HAP-1 (cell line): Measurements from ENCODE around the gene SMIM15.
A peak's percentile ranks its signal among the peaks of the same experiment; 100 is the strongest.
"Not testable (repeated sequence)": the region's sequence is repeated elsewhere in the genome, so short reads cannot be mapped to it uniquely, and the experiment has no call there.

ENCODE experiments used
- DNase-seq, 2 experiments: peaks; one replicate each; pipeline ENCODE4 v3.0.0-alpha.2; 2016 to 2020; ENCODE audit warnings: low spot score in 2 of 2
- H3K27me3 ChIP-seq: fragments of 250-450 bp; sonication (Bioruptor Pico); 2 replicates; pipeline ENCODE4 v1.5.1; 2020; ENCODE audit warnings: low read depth, mild to moderate bottlenecking, moderate library complexity
- H3K36me3 ChIP-seq: fragments of 250-450 bp; sonication (Bioruptor Pico); replicated peaks from 2 replicates; pipeline ENCODE4 v1.5.1; 2020; ENCODE audit warnings: mild to moderate bottlenecking
- H3K4me1 ChIP-seq: fragments of 250-450 bp; sonication (Bioruptor Pico); 2 replicates; pipeline ENCODE4 v1.5.1; 2020; ENCODE audit warnings: mild to moderate bottlenecking
- H3K4me3 ChIP-seq: fragments of 250-450 bp; sonication (Bioruptor Pico); 2 replicates; pipeline ENCODE4 v1.5.1; 2020; ENCODE audit warnings: mild to moderate bottlenecking, moderate library complexity
- H3K9me3 ChIP-seq: fragments of 250-450 bp; sonication (Bioruptor Pico); 2 replicates; pipeline ENCODE4 v1.5.1; 2020; ENCODE audit warnings: mild to moderate bottlenecking, moderate library complexity
- in situ Hi-C: fragments of 300-500 bp; cut with MboI; formaldehyde crosslinking; loops from 3 replicates; pipeline ENCODE4 v1.14.3; 2020; ENCODE audit warnings: low sequenced_read_pairs, inconsistent platforms, mixed read lengths

SMIM15 gene

GRCh38 chr5:61162010-61162831, at the start of gene SMIM15:
SMIM15 (minus strand) TSS chr5:61162468; CDS start chr5:61160171, 2,297 bp downstream.
- H3K36me3 ChIP-seq, result no peaks in the 10 kb centered on the region
- no peaks in the 10 kb centered on the region for H3K9me3 ChIP-seq
- H3K4me3 ChIP-seq, result no peak within 1 kb of the TSS
- H3K4me1 ChIP-seq, result no peaks in the 10 kb centered on the region; the same call in 1 of the 2 replicates
- H3K27me3 ChIP-seq, result no peaks in the 10 kb centered on the region
- no peak for DNase-seq
- in situ Hi-C loops, result no loop called here

GRCh38 chr5:61207884-61208283, 45.6 kb upstream of the SMIM15 start:
- no peaks in the 10 kb centered on the region for H3K9me3 ChIP-seq
- in situ Hi-C loops, result no loop called here
- no peaks in the 10 kb centered on the region for H3K36me3 ChIP-seq
- H3K4me3 ChIP-seq, result no peak overlapping the region
- no peaks in the 10 kb centered on the region for H3K4me1 ChIP-seq
- 0 out of 2 replicates have a peak, but pooled peaks cover 2% of the 10 kb centered on the region for H3K27me3 ChIP-seq
- DNase-seq, result no peak

GRCh38 chr5:61205013-61205412, 42.7 kb upstream of the SMIM15 start:
- Histone ChIP-seq H3K27me3 (0 out of 2 replicates have a peak, but pooled peaks cover 2% of the 10 kb centered on the region), H3K9me3 (no peaks in the 10 kb centered on the region), H3K4me3 (no peak overlapping the region), H3K4me1 (no peaks in the 10 kb centered on the region), H3K36me3 (no peaks in the 10 kb centered on the region)
- DNase-seq, result no peak
- in situ Hi-C loops, result no loop called here

- Histone ChIP-seq H3K9me3 (no peaks in the 10 kb centered on the region), H3K4me1 (no peaks in the 10 kb centered on the region), H3K27me3 (no peaks in the 10 kb centered on the region), H3K4me3 (no peak overlapping the region), H3K36me3 (no peaks in the 10 kb centered on the region)
- in situ Hi-C loops, result no loop called here
- no peak for DNase-seq
Observed at GRCh38 chr5:61202213-61202612, 39.9 kb upstream of the SMIM15 start.

GRCh38 chr5:61200582-61201155, 38.4 kb upstream of the SMIM15 start:
- Histone ChIP-seq H3K4me1 (no peaks in the 10 kb centered on the region), H3K36me3 (no peaks in the 10 kb centered on the region), H3K9me3 (no peaks in the 10 kb centered on the region), H3K27me3 (no peaks in the 10 kb centered on the region), H3K4me3 (no peak overlapping the region)
- DNase-seq, result no peak
- in situ Hi-C loops, result no loop called here

GRCh38 chr5:61198606-61199005, 36.3 kb upstream of the SMIM15 start:
- in situ Hi-C loops, result no loop called here
- Histone ChIP-seq H3K36me3 (no peaks in the 10 kb centered on the region), H3K4me1 (no peaks in the 10 kb centered on the region), H3K4me3 (no peak overlapping the region), H3K9me3 (no peaks in the 10 kb centered on the region), H3K27me3 (no peaks in the 10 kb centered on the region)
- DNase-seq, result no peak

- H3K9me3 ChIP-seq, H3K4me3 ChIP-seq, in situ Hi-C loops, H3K36me3 ChIP-seq, H3K27me3 ChIP-seq: not testable (repeated sequence)
- DNase-seq, result peak in 1 of 2 experiments; percentile 33
- H3K4me1 ChIP-seq, result peaks cover 14% of the 10 kb centered on the region
Observed at GRCh38 chr5:61187826-61188225, 25.6 kb upstream of the SMIM15 start.

- in situ Hi-C loops, DNase-seq, H3K36me3 ChIP-seq, H3K4me3 ChIP-seq, H3K9me3 ChIP-seq, H3K27me3 ChIP-seq: not testable (repeated sequence)
- peaks cover 14% of the 10 kb centered on the region for H3K4me1 ChIP-seq
Observed at GRCh38 chr5:61187352-61187751, 25.1 kb upstream of the SMIM15 start.

GRCh38 chr5:61186634-61187033, 24.4 kb upstream of the SMIM15 start:
- Histone ChIP-seq H3K27me3 (no peaks in the 10 kb centered on the region), H3K4me1 (peaks cover 14% of the 10 kb centered on the region), H3K36me3 (no peaks in the 10 kb centered on the region), H3K4me3 (no peak overlapping the region), H3K9me3 (no peaks in the 10 kb centered on the region)
- in situ Hi-C loops, result no loop called here
- DNase-seq, result no peak

GRCh38 chr5:61184708-61185107, 22.4 kb upstream of the SMIM15 start:
- DNase-seq, result peak in 1 of 2 experiments; percentile 18
- in situ Hi-C loops, result no loop called here
- Histone ChIP-seq H3K4me1 (peaks cover 14% of the 10 kb centered on the region), H3K27me3 (no peaks in the 10 kb centered on the region), H3K9me3 (no peaks in the 10 kb centered on the region), H3K4me3 (no peak overlapping the region), H3K36me3 (no peaks in the 10 kb centered on the region)

GRCh38 chr5:61183538-61183937, 21.3 kb upstream of the SMIM15 start:
- Histone ChIP-seq H3K9me3 (no peaks in the 10 kb centered on the region), H3K4me3 (no peak overlapping the region), H3K27me3 (no peaks in the 10 kb centered on the region), H3K4me1 (peaks cover 14% of the 10 kb centered on the region), H3K36me3 (no peaks in the 10 kb centered on the region)
- in situ Hi-C loops, result no loop called here
- DNase-seq, result no peak

GRCh38 chr5:61182449-61182848, 20.2 kb upstream of the SMIM15 start:
- Histone ChIP-seq H3K36me3 (no peaks in the 10 kb centered on the region), H3K4me1 (peaks cover 7% of the 10 kb centered on the region), H3K4me3 (no peak overlapping the region), H3K9me3 (no peaks in the 10 kb centered on the region), H3K27me3 (no peaks in the 10 kb centered on the region)
- DNase-seq, result no peak
- in situ Hi-C loops, result no loop called here

GRCh38 chr5:61180886-61181285, 18.6 kb upstream of the SMIM15 start:
- DNase-seq, result no peak
- no peaks in the 10 kb centered on the region for H3K27me3 ChIP-seq
- no peak overlapping the region for H3K4me3 ChIP-seq
- H3K4me1 ChIP-seq, result 0 out of 2 replicates have a peak, but pooled peaks cover 5% of the 10 kb centered on the region
- no peaks in the 10 kb centered on the region for H3K36me3 ChIP-seq
- in situ Hi-C loops, result no loop called here
- H3K9me3 ChIP-seq, result no peaks in the 10 kb centered on the region

GRCh38 chr5:61178702-61179101, 16.4 kb upstream of the SMIM15 start:
- in situ Hi-C loops, result no loop called here
- no peaks in the 10 kb centered on the region for H3K4me1 ChIP-seq
- no peaks in the 10 kb centered on the region for H3K36me3 ChIP-seq
- no peak for DNase-seq
- H3K9me3 ChIP-seq, result no peaks in the 10 kb centered on the region
- H3K4me3 ChIP-seq, result no peak overlapping the region
- H3K27me3 ChIP-seq, result no peaks in the 10 kb centered on the region
